K562 (cell line): ENCODE measurements around the gene VWF. TPM values are rescaled to one million over a fixed set of nuclear protein-coding genes. Genes with fewer than 3 reads are reported as not detected.

Experiments
- CCAR2 ChIP-seq: fragments of 200-400 bp; formaldehyde crosslinking; IDR thresholded peaks from 2 replicates; pipeline ENCODE4 v1.6.1; 2017; ENCODE audit warnings: mild to moderate bottlenecking, low read depth, low read length
- HNRNPK ChIP-seq: fragments of 200-400 bp; formaldehyde crosslinking; IDR thresholded peaks from one replicate; pipeline ENCODE4 v1.6.1; 2018; ENCODE audit warnings: mild to moderate bottlenecking, low read depth, low read length; ENCODE audit not compliant: poor library complexity, severe bottlenecking
- HSF4 ChIP-seq: fragments of 250-450 bp; sonication (Bioruptor Pico); IDR thresholded peaks from 2 replicates; pipeline ENCODE4 v2.1.2; 2022; ENCODE audit warnings: mild to moderate bottlenecking, moderate library complexity, borderline replicate concordance
- JUN ChIP-seq, 2 experiments: sonication (generic) in 1 of 2; formaldehyde crosslinking in 1 of 2; IDR thresholded peaks; 2 replicates each; pipeline versions ENCODE4 v1.6.1 to v1.8.0; 2012 to 2022; ENCODE audit warnings: borderline replicate concordance in 2 of 2, mild to moderate bottlenecking in 2 of 2, improper control_type of control experiment in 1 of 2, low read depth in 1 of 2, low read length in 1 of 2, missing genetic modification reagents in 1 of 2
- MEIS2 ChIP-seq: fragments of 450-650 bp; IDR thresholded peaks from 2 replicates; pipeline ENCODE4 v1.6.1; 2014; ENCODE audit warnings: mild to moderate bottlenecking; ENCODE audit not compliant: partially characterized antibody
- NBN ChIP-seq: fragments of 450-650 bp; IDR thresholded peaks from 2 replicates; pipeline ENCODE4 v1.6.1; 2016; ENCODE audit warnings: low read depth, mild to moderate bottlenecking
- PCBP1 ChIP-seq: fragments of 200-400 bp; formaldehyde crosslinking; IDR thresholded peaks from 2 replicates; pipeline ENCODE4 v1.6.1; 2018; ENCODE audit warnings: mild to moderate bottlenecking, low read depth, low read length; ENCODE audit not compliant: poor library complexity, severe bottlenecking
- RAD21 ChIP-seq, 2 experiments: fragments of 250-450 bp in 1 of 2; fragments of 450-650 bp in 1 of 2; sonication (Bioruptor Pico) in 1 of 2; formaldehyde crosslinking in 1 of 2; IDR thresholded peaks in 1 of 2; conservative IDR thresholded peaks in 1 of 2; 2 replicates each; pipeline versions ENCODE4 v1.4.0 to v1.8.0; 2020 to 2022; ENCODE audit warnings: mild to moderate bottlenecking in 2 of 2, moderate library complexity in 1 of 2
- RAD51 ChIP-seq: fragments of 450-650 bp; IDR thresholded peaks from 2 replicates; pipeline ENCODE4 v1.7.1; 2016; ENCODE audit warnings: low read depth, mild to moderate bottlenecking, borderline replicate concordance
- RCOR1 ChIP-seq, 2 experiments: IDR thresholded peaks; 2 replicates each; pipeline ENCODE4 v1.6.1; 2012; ENCODE audit warnings: low read depth in 2 of 2, low read length in 2 of 2, borderline replicate concordance in 1 of 2, improper control_type of control experiment in 1 of 2
- SIX5 ChIP-seq, 2 experiments: IDR thresholded peaks; 2 replicates each; pipeline ENCODE4 v1.6.1; 2011; ENCODE audit warnings: low read length in 2 of 2, borderline replicate concordance in 1 of 2, low read depth in 1 of 2, mild to moderate bottlenecking in 1 of 2, moderate library complexity in 1 of 2; ENCODE audit not compliant: insufficient read depth in 1 of 2
- SRSF7 ChIP-seq: fragments of 200-400 bp; formaldehyde crosslinking; optimal IDR thresholded peaks from 2 replicates; pipeline ENCODE3; 2017; ENCODE audit warnings: mild to moderate bottlenecking, low read depth, low read length
- ZBTB17 ChIP-seq: fragments of 450-650 bp; formaldehyde crosslinking; IDR thresholded peaks from 2 replicates; pipeline ENCODE4 v1.4.0; 2020; ENCODE audit warnings: mild to moderate bottlenecking
- ZKSCAN1 ChIP-seq: fragments of 150-350 bp; IDR thresholded peaks from 2 replicates; pipeline ENCODE4 v1.6.1; 2016; ENCODE audit warnings: low read depth, low read length
- ZKSCAN3 ChIP-seq: fragments of 250-450 bp; sonication (Bioruptor Pico); IDR thresholded peaks from 2 replicates; pipeline ENCODE4 v1.4.0; 2020
- ZNF146 ChIP-seq: IDR thresholded peaks from one replicate; pipeline ENCODE4 v1.6.1; 2018; ENCODE audit warnings: missing compliant biosample characterization; ENCODE audit not compliant: unreplicated experiment
- ZNF217 ChIP-seq: sonication (generic); formaldehyde crosslinking; IDR thresholded peaks from 2 replicates; pipeline ENCODE4 v1.8.0; 2022; ENCODE audit warnings: mild to moderate bottlenecking, missing genetic modification reagents
- ZNF282 ChIP-seq: sonication (generic); formaldehyde crosslinking; IDR thresholded peaks from 2 replicates; pipeline ENCODE4 v1.8.1; 2023; ENCODE audit warnings: missing genetic modification reagents
- ZNF57 ChIP-seq: fragments of 450-650 bp; formaldehyde crosslinking; IDR thresholded peaks from 2 replicates; pipeline ENCODE4 v1.4.0; 2020; ENCODE audit warnings: mild to moderate bottlenecking, moderate library complexity
- ZNF766 ChIP-seq: fragments of 200-800 bp; sonication (Bioruptor generic); conservative IDR thresholded peaks from 2 replicates; pipeline ENCODE4 v1.6.1; 2016; ENCODE audit warnings: missing genetic modification characterization, missing compliant biosample characterization
- polyA plus RNA-seq, 8 experiments: library from polyadenylated mRNA; depleted of rRNA in 4 of 8; stranded (reverse) in 5 of 8; unstranded in 3 of 8; fragments of >200 nt; fragmentation: Nextera tagmentation in 2 of 8; fragmentation: Illumina TruSeq in 1 of 8; extraction: Ambion mirVana in 2 of 8; extraction: Trizol in 1 of 8; gene quantifications; 2 replicates each; pipeline versions ENCODE4 v1.2.1 to v1.2.3, GENCODE V29; 2011 to 2014; ENCODE audit warnings: inconsistent platforms in 1 of 8, missing spikeins in 1 of 8
- total RNA-seq, 7 experiments: library from RNA; depleted of rRNA in 6 of 7; stranded (reverse); fragments of >200 nt in 6 of 7; fragmentation: Illumina TruSeq in 2 of 7; extraction: Trizol in 2 of 7; gene quantifications; 2 replicates each; pipeline versions ENCODE4 v1.2.1 to v1.2.3, GENCODE V29; 2011 to 2021; ENCODE audit warnings: low replicate concordance in 1 of 7
- TF ChIP-seq, protein P1 (sequence below), 2 experiments: fragments of 450-650 bp in 1 of 2; sonication (generic) in 1 of 2; formaldehyde crosslinking in 1 of 2; IDR thresholded peaks in 1 of 2; conservative IDR thresholded peaks in 1 of 2; 2 replicates each; pipeline versions ENCODE4 v1.6.1 to v1.8.1; 2016 to 2023; ENCODE audit warnings: mild to moderate bottlenecking in 2 of 2, moderate library complexity in 2 of 2, inconsistent platforms in 1 of 2, missing genetic modification reagents in 1 of 2
- TF ChIP-seq, protein P2 (sequence below): fragments of 450-650 bp; conservative IDR thresholded peaks from 2 replicates; pipeline ENCODE4 v1.6.1; 2016; ENCODE audit warnings: missing genetic modification characterization, low read depth, mild to moderate bottlenecking, missing compliant biosample characterization, moderate library complexity
- TF ChIP-seq, protein P3 (sequence below), 2 experiments: fragments of 450-650 bp in 1 of 2; IDR thresholded peaks; 2 replicates each; pipeline ENCODE4 v1.6.1; 2011 to 2017; ENCODE audit warnings: low read depth in 2 of 2, antibody characterized with exemption in 1 of 2, borderline replicate concordance in 1 of 2, low read length in 1 of 2, mild to moderate bottlenecking in 1 of 2, mixed read lengths in 1 of 2; ENCODE audit not compliant: control insufficient read depth in 1 of 2

VWF gene
- total and polyA plus RNA-seq, 9 of the 15 experiments (the other 6 are each of a cell fraction or from before 2014, with no cell fraction given): 0.53 TPM; not detected in 8

DNA sequence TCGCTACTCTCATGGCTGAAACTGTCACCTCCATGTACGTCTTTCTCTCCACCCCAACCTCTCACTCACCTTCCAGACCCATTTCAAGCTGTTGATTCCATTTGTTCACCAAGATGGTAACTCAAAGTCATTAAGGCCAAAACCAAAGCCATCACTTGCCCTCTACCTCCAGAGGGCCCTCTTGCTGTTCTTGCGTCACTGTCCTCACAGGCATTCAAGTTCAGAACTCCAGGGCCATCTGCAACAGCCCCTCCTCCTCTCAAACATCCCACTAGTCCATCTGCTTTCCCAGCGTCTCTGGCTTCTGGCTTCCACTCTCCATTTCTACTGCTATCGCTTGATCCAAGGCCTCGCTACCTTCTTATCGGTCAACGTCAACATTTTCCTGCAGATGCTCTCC is 74.5 kb downstream of the VWF start (continued):
- TF ChIP-seq RAD21 (CRISPR knock-in tag; conservative IDR thresholded peaks at IDR 0.05 in 1 of 2, IDR thresholded peaks at IDR 0.05 in 1 of 2) (0 out of 4 replicates have a peak, but pooled peaks of 1 of the 2 experiments have one; percentile 21), RCOR1 (IDR thresholded peaks at IDR 0.05; ENCODE audit: borderline replicate concordance in 1 of 2, low read depth in 2 of 2, low read length in 2 of 2) (no peak), ZKSCAN3 (CRISPR knock-in tag) (no peak), ZNF766 (no peak), HSF4 (no peak), PCBP1 (no peak), RAD51 (no peak), MEIS2 (no peak), ZKSCAN1 (no peak), HNRNPK (no peak), SRSF7 (no peak), CCAR2 (no peak), SIX5 (IDR thresholded peaks at IDR 0.05; ENCODE audit: borderline replicate concordance in 1 of 2, insufficient read depth in 1 of 2, low read depth in 1 of 2, low read length in 2 of 2) (no peak), ZNF57 (no peak), ZNF146 (CRISPR knock-in tag) (no peak), JUN (IDR thresholded peaks at IDR 0.05; ENCODE audit: borderline replicate concordance, low read depth, low read length) (no peak), JUN (CRISPR knock-in tag; IDR thresholded peaks at IDR 0.05; ENCODE audit: borderline replicate concordance) (no peak), ZBTB17 (no peak), ZNF282 (CRISPR knock-in tag) (no peak), ZNF217 (no peak), NBN (no peak)
- TF ChIP-seq, protein P1, sequence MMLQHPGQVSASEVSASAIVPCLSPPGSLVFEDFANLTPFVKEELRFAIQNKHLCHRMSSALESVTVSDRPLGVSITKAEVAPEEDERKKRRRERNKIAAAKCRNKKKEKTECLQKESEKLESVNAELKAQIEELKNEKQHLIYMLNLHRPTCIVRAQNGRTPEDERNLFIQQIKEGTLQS (IDR thresholded peaks at IDR 0.05): peak; percentile 43; the same call in 1 of the 2 replicates
- TF ChIP-seq, protein P1 (CRISPR knock-in tag; conservative IDR thresholded peaks at IDR 0.05): no peak
- TF ChIP-seq, protein P2, sequence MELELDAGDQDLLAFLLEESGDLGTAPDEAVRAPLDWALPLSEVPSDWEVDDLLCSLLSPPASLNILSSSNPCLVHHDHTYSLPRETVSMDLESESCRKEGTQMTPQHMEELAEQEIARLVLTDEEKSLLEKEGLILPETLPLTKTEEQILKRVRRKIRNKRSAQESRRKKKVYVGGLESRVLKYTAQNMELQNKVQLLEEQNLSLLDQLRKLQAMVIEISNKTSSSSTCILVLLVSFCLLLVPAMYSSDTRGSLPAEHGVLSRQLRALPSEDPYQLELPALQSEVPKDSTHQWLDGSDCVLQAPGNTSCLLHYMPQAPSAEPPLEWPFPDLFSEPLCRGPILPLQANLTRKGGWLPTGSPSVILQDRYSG (tag): no peak
- TF ChIP-seq, protein P3, sequence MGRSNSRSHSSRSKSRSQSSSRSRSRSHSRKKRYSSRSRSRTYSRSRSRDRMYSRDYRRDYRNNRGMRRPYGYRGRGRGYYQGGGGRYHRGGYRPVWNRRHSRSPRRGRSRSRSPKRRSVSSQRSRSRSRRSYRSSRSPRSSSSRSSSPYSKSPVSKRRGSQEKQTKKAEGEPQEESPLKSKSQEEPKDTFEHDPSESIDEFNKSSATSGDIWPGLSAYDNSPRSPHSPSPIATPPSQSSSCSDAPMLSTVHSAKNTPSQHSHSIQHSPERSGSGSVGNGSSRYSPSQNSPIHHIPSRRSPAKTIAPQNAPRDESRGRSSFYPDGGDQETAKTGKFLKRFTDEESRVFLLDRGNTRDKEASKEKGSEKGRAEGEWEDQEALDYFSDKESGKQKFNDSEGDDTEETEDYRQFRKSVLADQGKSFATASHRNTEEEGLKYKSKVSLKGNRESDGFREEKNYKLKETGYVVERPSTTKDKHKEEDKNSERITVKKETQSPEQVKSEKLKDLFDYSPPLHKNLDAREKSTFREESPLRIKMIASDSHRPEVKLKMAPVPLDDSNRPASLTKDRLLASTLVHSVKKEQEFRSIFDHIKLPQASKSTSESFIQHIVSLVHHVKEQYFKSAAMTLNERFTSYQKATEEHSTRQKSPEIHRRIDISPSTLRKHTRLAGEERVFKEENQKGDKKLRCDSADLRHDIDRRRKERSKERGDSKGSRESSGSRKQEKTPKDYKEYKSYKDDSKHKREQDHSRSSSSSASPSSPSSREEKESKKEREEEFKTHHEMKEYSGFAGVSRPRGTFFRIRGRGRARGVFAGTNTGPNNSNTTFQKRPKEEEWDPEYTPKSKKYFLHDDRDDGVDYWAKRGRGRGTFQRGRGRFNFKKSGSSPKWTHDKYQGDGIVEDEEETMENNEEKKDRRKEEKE (IDR thresholded peaks at IDR 0.05; ENCODE audit: borderline replicate concordance in 1 of 2, control insufficient read depth in 1 of 2, low read depth in 2 of 2, low read length in 1 of 2): no peak
